Heart left ventricle (tissue), 13 donors: ENCODE data around the gene SHE.

Source experiments
- POLR2A ChIP-seq, 2 donors: fragments of 450-650 bp; IDR thresholded peaks; one replicate each; pipeline ENCODE4 v1.6.1; 2017; ENCODE audit warnings: antibody characterized with exemption in 2 of 2, mild to moderate bottlenecking in 2 of 2, moderate library complexity in 2 of 2
- TF ChIP-seq, protein P1 (sequence below), 12 donors: fragments of 200-600 bp; sonication (generic) in 4 of 12; IDR thresholded peaks; one replicate each; pipeline versions ENCODE4 v1.5.0 to v1.8.0; 2018 to 2022; ENCODE audit warnings: antibody characterized with exemption in 12 of 12, mild to moderate bottlenecking in 5 of 12
- donor health status: ischemic (EF 13 %, LVEDD 7.1; RV severe dilation, severe dysfunction).
- donor health status: DM: no; HTN: yes; CAD: no.
- donor health status: DM: no; HTN: no; CAD: no.
- donor health status: ischemic (EF 25% LVEDD 6.9; RV normal size, moderate dysfunction).
- donor health status: ischemic (EF 25% LVEDD 5.7; RV mildly dilated, moderate dysfunction).
- donor health status: ischemic (EF 35%, LVEDD 5.7; RV mildly dilated, moderate dysfunction).
- donor health status: nonischemic (EF 11% LVEDD 7.7; RV severe dilation, severe dysfunction).
- donor health status: DM: yes; HTN: yes; CAD: no.
- donor health status: PGD.
- donor health status: ischemic (EF 29% LVEDD 5.4; RV normal size, mild dysfunction).
- donor health status: nonischemic (EF 23%, LVEDD 6.1; RV moderate dilation, normal function).

DNA sequence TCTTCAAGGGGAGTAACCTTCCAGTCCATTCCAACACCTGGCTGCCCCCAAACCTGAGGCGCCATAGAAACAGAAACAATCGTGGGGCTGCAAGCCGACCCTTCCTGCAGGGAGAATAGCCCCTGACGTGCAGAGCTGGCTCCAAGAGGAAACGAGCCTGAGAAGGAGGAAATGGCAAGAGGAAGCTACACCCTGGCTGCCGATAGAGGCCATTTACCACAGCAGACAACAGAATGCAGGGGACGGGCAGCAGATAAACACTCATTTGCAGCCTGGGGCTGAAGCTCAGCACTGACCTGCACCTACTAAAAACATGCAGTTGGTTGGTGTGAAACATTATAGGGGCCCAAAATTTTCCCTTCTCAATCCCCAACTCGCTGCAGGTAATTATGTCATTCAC lies 8.9 kb downstream of the SHE start:
- TF ChIP-seq, protein P1, sequence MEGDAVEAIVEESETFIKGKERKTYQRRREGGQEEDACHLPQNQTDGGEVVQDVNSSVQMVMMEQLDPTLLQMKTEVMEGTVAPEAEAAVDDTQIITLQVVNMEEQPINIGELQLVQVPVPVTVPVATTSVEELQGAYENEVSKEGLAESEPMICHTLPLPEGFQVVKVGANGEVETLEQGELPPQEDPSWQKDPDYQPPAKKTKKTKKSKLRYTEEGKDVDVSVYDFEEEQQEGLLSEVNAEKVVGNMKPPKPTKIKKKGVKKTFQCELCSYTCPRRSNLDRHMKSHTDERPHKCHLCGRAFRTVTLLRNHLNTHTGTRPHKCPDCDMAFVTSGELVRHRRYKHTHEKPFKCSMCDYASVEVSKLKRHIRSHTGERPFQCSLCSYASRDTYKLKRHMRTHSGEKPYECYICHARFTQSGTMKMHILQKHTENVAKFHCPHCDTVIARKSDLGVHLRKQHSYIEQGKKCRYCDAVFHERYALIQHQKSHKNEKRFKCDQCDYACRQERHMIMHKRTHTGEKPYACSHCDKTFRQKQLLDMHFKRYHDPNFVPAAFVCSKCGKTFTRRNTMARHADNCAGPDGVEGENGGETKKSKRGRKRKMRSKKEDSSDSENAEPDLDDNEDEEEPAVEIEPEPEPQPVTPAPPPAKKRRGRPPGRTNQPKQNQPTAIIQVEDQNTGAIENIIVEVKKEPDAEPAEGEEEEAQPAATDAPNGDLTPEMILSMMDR (IDR thresholded peaks at IDR 0.05) = no peak
- TF ChIP-seq POLR2A (IDR thresholded peaks at IDR 0.05) = no peak
